ENCODE data around the gene RPUSD1. TPM values are rescaled to one million over a fixed set of nuclear protein-coding genes. Genes with fewer than 3 reads are reported as not detected.

The RPUSD1 gene
- polyA plus RNA-seq, 1 donor (not counting 4 experiments of a cell fraction or from before 2014, with no cell fraction given), result 11.9 TPM

DNA sequence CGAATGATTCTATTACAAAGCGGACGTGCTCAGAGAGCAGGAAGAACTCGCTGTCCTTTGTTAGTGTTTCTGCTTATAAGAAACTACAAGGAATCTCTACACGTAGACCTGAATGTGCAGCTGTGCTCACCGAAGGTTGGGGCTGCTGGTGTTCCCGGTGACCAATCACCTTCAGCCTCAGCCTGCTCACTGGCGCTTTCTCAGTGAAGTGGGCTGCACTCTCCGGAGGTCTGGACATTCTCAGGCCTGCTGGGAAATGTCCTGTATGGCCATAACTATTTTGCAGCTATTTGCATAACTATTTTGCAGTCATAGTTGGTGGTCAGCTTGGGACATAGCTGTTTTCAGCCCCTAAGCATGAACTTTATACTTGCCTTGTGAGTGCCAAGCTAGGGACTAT lies 37.7 kb downstream of the RPUSD1 start:
- DNase-seq (ENCODE audit: low read depth, low spot score) (no peak), FAIRE-seq (no peak)
- dilution Hi-C loops (cut with MboI; ENCODE audit: extremely low pct_ligation_motif_present, low sequenced_read_pairs), result no loop called here
- Histone ChIP-seq H3K4me1 (ENCODE audit: control insufficient read depth, extremely low read depth, insufficient read depth, low read length) (peaks cover 2% of the 10 kb centered on the region), H2AFZ (ENCODE audit: control insufficient read depth, low read length) (no peak overlapping the region), H3K79me2 (ENCODE audit: control insufficient read depth, insufficient read depth, low read length) (no peaks in the 10 kb centered on the region), H3K9ac (ENCODE audit: control insufficient read depth, extremely low read depth, insufficient read depth, low read length) (no peak overlapping the region), H3K9me3 (ENCODE audit: control insufficient read depth, low read depth, low read length) (no peaks in the 10 kb centered on the region), H3K4me2 (ENCODE audit: control insufficient read depth, extremely low read depth, insufficient read depth, low read depth, low read length) (no peak overlapping the region), H3K4me3 (ENCODE audit: control insufficient read depth in 2 of 3, extremely low read depth in 1 of 3, insufficient read depth in 2 of 3, low read depth in 1 of 3, low read length in 3 of 3) (no peak overlapping the region), H3K27me3 (ENCODE audit: control insufficient read depth, extremely low read depth, insufficient read depth, low read length) (peaks cover 9% of the 10 kb centered on the region), H3K27ac (ENCODE audit: control insufficient read depth, insufficient read depth, low read length) (no peak overlapping the region), H4K20me1 (ENCODE audit: control insufficient read depth, extremely low read depth, insufficient read depth, low read length) (no peaks in the 10 kb centered on the region), H3K9me1 (ENCODE audit: control insufficient read depth, extremely low read depth, insufficient read depth, low read length) (no peaks in the 10 kb centered on the region), H3K36me3 (ENCODE audit: control insufficient read depth in 2 of 2, extremely low read depth in 1 of 2, insufficient read depth in 2 of 2, low read length in 2 of 2) (no peaks in the 10 kb centered on the region)
- no peak for TF ChIP-seq EZH2 (IDR thresholded peaks at IDR 0.05; ENCODE audit: low read length)
- TF ChIP-seq, protein P1, sequence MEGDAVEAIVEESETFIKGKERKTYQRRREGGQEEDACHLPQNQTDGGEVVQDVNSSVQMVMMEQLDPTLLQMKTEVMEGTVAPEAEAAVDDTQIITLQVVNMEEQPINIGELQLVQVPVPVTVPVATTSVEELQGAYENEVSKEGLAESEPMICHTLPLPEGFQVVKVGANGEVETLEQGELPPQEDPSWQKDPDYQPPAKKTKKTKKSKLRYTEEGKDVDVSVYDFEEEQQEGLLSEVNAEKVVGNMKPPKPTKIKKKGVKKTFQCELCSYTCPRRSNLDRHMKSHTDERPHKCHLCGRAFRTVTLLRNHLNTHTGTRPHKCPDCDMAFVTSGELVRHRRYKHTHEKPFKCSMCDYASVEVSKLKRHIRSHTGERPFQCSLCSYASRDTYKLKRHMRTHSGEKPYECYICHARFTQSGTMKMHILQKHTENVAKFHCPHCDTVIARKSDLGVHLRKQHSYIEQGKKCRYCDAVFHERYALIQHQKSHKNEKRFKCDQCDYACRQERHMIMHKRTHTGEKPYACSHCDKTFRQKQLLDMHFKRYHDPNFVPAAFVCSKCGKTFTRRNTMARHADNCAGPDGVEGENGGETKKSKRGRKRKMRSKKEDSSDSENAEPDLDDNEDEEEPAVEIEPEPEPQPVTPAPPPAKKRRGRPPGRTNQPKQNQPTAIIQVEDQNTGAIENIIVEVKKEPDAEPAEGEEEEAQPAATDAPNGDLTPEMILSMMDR (optimal IDR thresholded peaks at IDR 0.05 in 1 of 3, IDR thresholded peaks at IDR 0.05 in 1 of 3, conservative IDR thresholded peaks at IDR 0.05 in 1 of 3; ENCODE audit: extremely low read depth in 1 of 3, insufficient read depth in 2 of 3, low read length in 3 of 3), result no peak

DNA sequence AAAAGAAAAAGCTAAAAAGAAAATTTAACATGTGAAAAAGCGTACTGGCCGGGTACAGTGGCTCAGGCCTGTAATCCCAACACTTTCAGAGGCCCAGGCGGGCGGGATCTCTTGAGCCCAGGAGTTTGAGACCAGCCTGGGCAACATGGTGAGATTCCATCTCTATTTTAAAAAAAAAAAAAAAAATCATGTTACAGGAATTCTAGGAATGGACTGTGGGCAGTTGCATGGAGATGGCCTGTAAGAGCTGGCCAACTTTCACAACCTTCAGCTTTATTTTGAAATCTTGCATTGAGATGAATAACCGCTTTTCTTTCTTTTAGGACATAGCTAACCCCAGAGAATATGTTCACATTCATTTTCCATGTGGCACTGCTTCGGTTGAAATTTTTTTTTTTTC lies 39.2 kb downstream of the RPUSD1 start:
- H2AFZ ChIP-seq (ENCODE audit: control insufficient read depth, low read length), result no peak overlapping the region
- DNase-seq (ENCODE audit: low read depth, low spot score) (no peak), FAIRE-seq (no peak)
- no peaks in the 10 kb centered on the region for H3K36me3 ChIP-seq (ENCODE audit: control insufficient read depth in 2 of 2, extremely low read depth in 1 of 2, insufficient read depth in 2 of 2, low read length in 2 of 2)
- H3K9ac ChIP-seq (ENCODE audit: control insufficient read depth, extremely low read depth, insufficient read depth, low read length), result no peak overlapping the region
- no peaks in the 10 kb centered on the region for H3K9me3 ChIP-seq (ENCODE audit: control insufficient read depth, low read depth, low read length)
- H3K4me2 ChIP-seq (ENCODE audit: control insufficient read depth, extremely low read depth, insufficient read depth, low read depth, low read length), result no peak overlapping the region
- no peaks in the 10 kb centered on the region for H3K9me1 ChIP-seq (ENCODE audit: control insufficient read depth, extremely low read depth, insufficient read depth, low read length)
- no peak for TF ChIP-seq EZH2 (IDR thresholded peaks at IDR 0.05; ENCODE audit: low read length)
- TF ChIP-seq, protein P1 (optimal IDR thresholded peaks at IDR 0.05 in 1 of 3, IDR thresholded peaks at IDR 0.05 in 1 of 3, conservative IDR thresholded peaks at IDR 0.05 in 1 of 3; ENCODE audit: extremely low read depth in 1 of 3, insufficient read depth in 2 of 3, low read length in 3 of 3), result no peak
- no peak overlapping the region for H3K4me3 ChIP-seq (ENCODE audit: control insufficient read depth in 2 of 3, extremely low read depth in 1 of 3, insufficient read depth in 2 of 3, low read depth in 1 of 3, low read length in 3 of 3)
- H3K79me2 ChIP-seq (ENCODE audit: control insufficient read depth, insufficient read depth, low read length), result no peaks in the 10 kb centered on the region
- no peaks in the 10 kb centered on the region for H4K20me1 ChIP-seq (ENCODE audit: control insufficient read depth, extremely low read depth, insufficient read depth, low read length)
- H3K4me1 ChIP-seq (ENCODE audit: control insufficient read depth, extremely low read depth, insufficient read depth, low read length), result peaks cover under 1% of the 10 kb centered on the region
- peaks cover 9% of the 10 kb centered on the region for H3K27me3 ChIP-seq (ENCODE audit: control insufficient read depth, extremely low read depth, insufficient read depth, low read length)
- dilution Hi-C loops (cut with MboI; ENCODE audit: extremely low pct_ligation_motif_present, low sequenced_read_pairs), result no loop called here
- H3K27ac ChIP-seq (ENCODE audit: control insufficient read depth, insufficient read depth, low read length), result no peak overlapping the region

Measured in keratinocyte (primary cell).